PC-3 (cell line): ENCODE measurements around the gene CASKIN2.

Experiments
- CTCF ChIP-seq: fragments of 300-600 bp; sonication (generic); conservative IDR thresholded peaks from 2 replicates; pipeline ENCODE4 v1.5.1; 2017; ENCODE audit warnings: antibody characterized with exemption, low read depth, mild to moderate bottlenecking, low read length
- EZH2 ChIP-seq: fragments of 300-600 bp; sonication (generic); IDR thresholded peaks from one replicate; pipeline ENCODE4 v1.6.1; 2017; ENCODE audit warnings: antibody characterized with exemption, mild to moderate bottlenecking, low read length; ENCODE audit not compliant: unreplicated experiment
- EZH2phosphoT487 ChIP-seq: fragments of 300-600 bp; sonication (generic); IDR thresholded peaks from 2 replicates; pipeline ENCODE4 v1.6.1; 2018; ENCODE audit warnings: mild to moderate bottlenecking, antibody characterized with exemption, low read length, borderline replicate concordance

DNA sequence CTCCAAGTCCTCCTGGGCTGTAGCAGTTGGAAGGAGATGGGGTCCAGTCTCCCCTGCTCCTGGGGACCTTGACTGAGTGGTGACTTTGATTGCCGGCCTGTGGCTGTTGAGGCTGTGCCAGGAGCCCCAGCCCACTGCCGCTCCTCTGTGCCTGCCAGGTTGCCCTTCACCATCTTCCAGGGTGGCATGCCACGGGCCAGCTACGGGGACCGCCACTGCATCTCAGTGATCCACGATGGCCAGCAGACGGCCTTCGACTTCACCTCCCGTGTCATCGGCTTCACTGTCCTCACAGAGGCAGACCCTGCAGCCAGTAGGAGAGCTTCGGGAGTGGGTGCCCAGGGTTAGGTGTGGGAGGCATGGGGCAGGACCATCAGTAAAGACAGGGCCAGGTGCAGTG, 48.9 kb upstream of the CASKIN2 start:
- TF ChIP-seq CTCF, result no peak
- TF ChIP-seq EZH2, result no peak
- TF ChIP-seq EZH2phosphoT487, result no peak
